GM12878 (cell line): Measurements from ENCODE around the gene C21orf58.

Experiments
- BRCA1 ChIP-seq: IDR thresholded peaks from 2 replicates; pipeline ENCODE4 v1.6.1; 2011; ENCODE audit warnings: low read depth, low read length, improper control_type of control experiment
- CEBPB ChIP-seq, 2 experiments: fragments of 150-350 bp in 1 of 2; IDR thresholded peaks; 2 replicates each; pipeline ENCODE4 v1.6.1; 2012 to 2014; ENCODE audit warnings: low read depth in 2 of 2, low read length in 2 of 2, borderline replicate concordance in 1 of 2, inconsistent platforms in 1 of 2
- CHD2 ChIP-seq: IDR thresholded peaks from 2 replicates; pipeline ENCODE4 v1.6.1; 2011; ENCODE audit warnings: low read depth, low read length, improper control_type of control experiment, borderline replicate concordance
- CTCF ChIP-seq, 3 experiments: IDR thresholded peaks in 2 of 3; conservative IDR thresholded peaks in 1 of 3; 2 replicates each; pipeline ENCODE4 v1.5.1; 2011; ENCODE audit warnings: low read depth in 3 of 3, low read length in 3 of 3, mild to moderate bottlenecking in 3 of 3, control low read depth in 2 of 3, moderate library complexity in 2 of 3, inconsistent platforms in 1 of 3, mixed read lengths in 1 of 3; ENCODE audit not compliant: control insufficient read depth in 2 of 3, insufficient read depth in 1 of 3; ENCODE audit errors: extremely low read depth in 1 of 3
- EZH2 ChIP-seq: IDR thresholded peaks from 2 replicates; pipeline ENCODE4 v1.6.1; 2012; ENCODE audit warnings: low read depth, mild to moderate bottlenecking, control low read depth, inconsistent platforms, low read length, borderline replicate concordance; ENCODE audit not compliant: control insufficient read depth
- HCFC1 ChIP-seq: fragments of 150-350 bp; IDR thresholded peaks from 2 replicates; pipeline ENCODE4 v1.6.1; 2014; ENCODE audit warnings: low read length
- NFYA ChIP-seq: IDR thresholded peaks from 2 replicates; pipeline ENCODE4 v1.6.1; 2011; ENCODE audit warnings: low read depth, mild to moderate bottlenecking, low read length, improper control_type of control experiment, borderline replicate concordance
- NR2C2 ChIP-seq: IDR thresholded peaks from 2 replicates; pipeline ENCODE4 v1.6.1; 2011; ENCODE audit warnings: borderline replicate concordance, low read depth; ENCODE audit not compliant: control insufficient read depth, insufficient read length
- REST ChIP-seq: IDR thresholded peaks from 2 replicates; pipeline ENCODE4 v1.6.1; 2012; ENCODE audit warnings: mild to moderate bottlenecking, low read depth, low read length
- RUNX3 ChIP-seq: IDR thresholded peaks from 2 replicates; pipeline ENCODE4 v1.6.1; 2012; ENCODE audit warnings: low read length, inconsistent platforms
- SMAD5 ChIP-seq: IDR thresholded peaks from 2 replicates; pipeline ENCODE4 v1.6.1; 2016; ENCODE audit warnings: antibody characterized with exemption, low read depth
- TARDBP ChIP-seq: IDR thresholded peaks from 2 replicates; pipeline ENCODE4 v1.6.1; 2016; ENCODE audit warnings: borderline replicate concordance
- YY1 ChIP-seq: IDR thresholded peaks from 2 replicates; pipeline ENCODE4 v1.6.1; 2011; ENCODE audit warnings: low read depth, mild to moderate bottlenecking, low read length
- ZNF384 ChIP-seq: IDR thresholded peaks from 2 replicates; pipeline ENCODE4 v1.6.1; 2012; ENCODE audit warnings: low read depth, mild to moderate bottlenecking, low read length, improper control_type of control experiment, borderline replicate concordance

GRCh38 chr21:46366561-46366960, 42.9 kb upstream of the C21orf58 start:
- TF ChIP-seq YY1 (no peak), CTCF (IDR thresholded peaks at IDR 0.05 in 2 of 3, conservative IDR thresholded peaks at IDR 0.05 in 1 of 3; ENCODE audit: control insufficient read depth in 2 of 3, extremely low read depth in 1 of 3, insufficient read depth in 1 of 3, low read depth in 3 of 3, low read length in 3 of 3) (no peak), CHD2 (no peak), TARDBP (no peak), HCFC1 (no peak), REST (no peak), NR2C2 (no peak), BRCA1 (no peak), ZNF384 (no peak), SMAD5 (no peak), CEBPB (IDR thresholded peaks at IDR 0.05; ENCODE audit: borderline replicate concordance in 1 of 2, low read depth in 2 of 2, low read length in 2 of 2) (no peak), NFYA (no peak), EZH2 (no peak), RUNX3 (no peak)
